Activated T-helper 2 cell treated with anti-CD3 and anti-CD28 coated beads, Interferon-gamma antibody, Interleukin-2, Interleukin-4, amounts not matched to agents 10 μg/mL and 5 μg/mL and 100 μg/mL, durations not matched to agents 14 hours and 24 hours and 36 hours (primary cell): Measurements from ENCODE around the gene GRK6. TPM values are rescaled to one million over a fixed set of nuclear protein-coding genes. Genes with fewer than 3 reads are reported as not detected.
A peak's percentile ranks its signal among the peaks of the same experiment; 100 is the strongest.

ENCODE experiments used
- DNase-seq: peaks from one replicate; pipeline ENCODE4 v3.0.0; 2021; ENCODE audit warnings: low spot score
- H3K27ac Mint-ChIP-seq: one replicate; pipeline ENCODE4 v1.8.0; 2021; ENCODE audit warnings: mixed read lengths
- H3K27me3 Mint-ChIP-seq: one replicate; pipeline ENCODE4 v1.8.0; 2021; ENCODE audit warnings: low read depth, mixed read lengths
- H3K36me3 Mint-ChIP-seq: one replicate; pipeline ENCODE4 v1.8.0; 2021; ENCODE audit warnings: low read depth, mixed read lengths
- H3K4me1 Mint-ChIP-seq: one replicate; pipeline ENCODE4 v1.8.0; 2021; ENCODE audit warnings: low read depth, mixed read lengths
- H3K4me3 Mint-ChIP-seq: one replicate; pipeline ENCODE4 v1.8.0; 2021; ENCODE audit warnings: low read depth, mild to moderate bottlenecking, moderate library complexity, mixed read lengths
- H3K9me3 Mint-ChIP-seq: one replicate; pipeline ENCODE4 v1.8.0; 2021; ENCODE audit warnings: mixed read lengths
- intact Hi-C: fragments of 100-400 bp; cut with micrococcal nuclease; formaldehyde crosslinking; loops from one replicate; pipeline ENCODE4 v1.15.1; 2023
- total RNA-seq: library from RNA; stranded (reverse); gene quantifications from 2 replicates; pipeline ENCODE4 v1.2.3, GENCODE V29; 2022

GRK6 gene
- total RNA-seq, 1 donor from 2014 or later: 131 TPM

GRCh38 chr5:177489119-177489716, 62.7 kb downstream of the GRK6 start:
- H3K27me3 Mint-ChIP-seq: no peaks in the 10 kb centered on the region
- intact Hi-C loops: no loop called here

GRCh38 chr5:177490311-177490991, 64.0 kb downstream of the GRK6 start:
- H3K27ac Mint-ChIP-seq: no peak overlapping the region
- intact Hi-C loops: no loop called here
- H3K36me3 Mint-ChIP-seq: peaks cover 48% of the 10 kb centered on the region
- DNase-seq: no peak
- no peak overlapping the region for H3K4me3 Mint-ChIP-seq
- no peaks in the 10 kb centered on the region for H3K27me3 Mint-ChIP-seq
- peaks cover 12% of the 10 kb centered on the region for H3K4me1 Mint-ChIP-seq
- H3K9me3 Mint-ChIP-seq: no peaks in the 10 kb centered on the region

More at GRCh38 chr5:177489119-177489716, 62.7 kb downstream of the GRK6 start:
- DNase-seq: no peak
- Mint-ChIP-seq H3K9me3 (no peaks in the 10 kb centered on the region), H3K4me1 (peaks cover 8% of the 10 kb centered on the region), H3K36me3 (peaks cover 55% of the 10 kb centered on the region), H3K4me3 (no peak overlapping the region), H3K27ac (no peak overlapping the region)

GRCh38 chr5:177490992-177491391, 64.5 kb downstream of the GRK6 start:
- Mint-ChIP-seq H3K27ac (no peak overlapping the region), H3K36me3 (peaks cover 45% of the 10 kb centered on the region), H3K9me3 (no peaks in the 10 kb centered on the region), H3K27me3 (no peaks in the 10 kb centered on the region), H3K4me3 (no peak overlapping the region), H3K4me1 (peaks cover 13% of the 10 kb centered on the region)
- no peak for DNase-seq
- intact Hi-C loops: no loop called here

- DNase-seq: peak; percentile 26
- no peak overlapping the region for H3K27ac Mint-ChIP-seq
- intact Hi-C loops: no loop called here
Measured at GRCh38 chr5:177491429-177491945, 65.0 kb downstream of the GRK6 start.

GRCh38 chr5:177491983-177492746, 65.7 kb downstream of the GRK6 start:
- Mint-ChIP-seq H3K4me3 (no peak overlapping the region), H3K27ac (no peak overlapping the region), H3K27me3 (no peaks in the 10 kb centered on the region), H3K9me3 (no peaks in the 10 kb centered on the region), H3K4me1 (peaks cover 17% of the 10 kb centered on the region), H3K36me3 (peaks cover 43% of the 10 kb centered on the region)
- intact Hi-C loops: no loop called here
- no peak for DNase-seq

More at GRCh38 chr5:177491429-177491945, 65.0 kb downstream of the GRK6 start:
- H3K27me3 Mint-ChIP-seq: no peaks in the 10 kb centered on the region
- peaks cover 17% of the 10 kb centered on the region for H3K4me1 Mint-ChIP-seq
- no peak overlapping the region for H3K4me3 Mint-ChIP-seq
- H3K36me3 Mint-ChIP-seq: peaks cover 45% of the 10 kb centered on the region
- H3K9me3 Mint-ChIP-seq: no peaks in the 10 kb centered on the region

Other genes starting within 250 kb of the GRK6 start
- 17.7 and 19.0 TPM in 2 replicates for gene RAB24, start 123.0 kb upstream of the GRK6 start, total RNA-seq
- 223 and 229 TPM in 2 replicates for gene PRELID1, start 122.9 kb upstream of the GRK6 start, total RNA-seq
- gene MXD3, start 114.8 kb upstream of the GRK6 start, total RNA-seq: 12.8 and 13.9 TPM in 2 replicates
- gene LMAN2, start 75.0 kb upstream of the GRK6 start, total RNA-seq: 130 and 137 TPM in 2 replicates
- 36.2 and 40.5 TPM in 2 replicates for gene RGS14, start 68.8 kb upstream of the GRK6 start, total RNA-seq
- gene SLC34A1, start 42.2 kb upstream of the GRK6 start, total RNA-seq: not detected in 2 replicates
- gene PFN3, start 26.0 kb upstream of the GRK6 start, total RNA-seq: not detected in 2 replicates
- 3.5 and 5.8 TPM in 2 replicates for gene F12, start 17.1 kb upstream of the GRK6 start, total RNA-seq
- 12.1 and 13.0 TPM in 2 replicates for gene PRR7, start 20.1 kb downstream of the GRK6 start, total RNA-seq
- 28.7 and 32.9 TPM in 2 replicates for gene DBN1, start 47.0 kb downstream of the GRK6 start, total RNA-seq
- gene PDLIM7, start 70.9 kb downstream of the GRK6 start, total RNA-seq: 85.4 and 86.9 TPM in 2 replicates
- 3.3 and 4.9 TPM in 2 replicates for gene DOK3, start 83.2 kb downstream of the GRK6 start, total RNA-seq
- gene DDX41, start 90.3 kb downstream of the GRK6 start, total RNA-seq: 138 and 144 TPM in 2 replicates
- gene FAM193B, start 127.9 kb downstream of the GRK6 start, total RNA-seq: 75.8 and 81.0 TPM in 2 replicates
- 174 and 175 TPM in 2 replicates for gene TMED9, start 165.5 kb downstream of the GRK6 start, total RNA-seq
- gene B4GALT7, start 173.5 kb downstream of the GRK6 start, total RNA-seq: 20.9 and 22.1 TPM in 2 replicates